Smooth muscle cell (in vitro differentiated cells): ENCODE data around the gene VAMP1. TPM values are rescaled to one million over a fixed set of nuclear protein-coding genes. Genes with fewer than 3 reads are reported as not detected.

Experiments used
- DNase-seq: peaks from one replicate; lab custom pipeline; 2025; ENCODE audit not compliant: unreplicated experiment; lab: John Stamatoyannopoulos, UW
- H2AFZ ChIP-seq: fragments of 200-600 bp; sonication (generic); 2 replicates; pipeline ENCODE4 v1.6.0; 2016; ENCODE audit warnings: antibody characterized with exemption, low read depth, mild to moderate bottlenecking
- H3F3A ChIP-seq: fragments of 200-600 bp; sonication (generic); 2 replicates; pipeline ENCODE4 v1.6.0; 2017; ENCODE audit warnings: antibody characterized with exemption, low read depth
- H3K27ac ChIP-seq: fragments of 200-600 bp; sonication (generic); 2 replicates; pipeline ENCODE4 v1.5.1; 2016; ENCODE audit warnings: low read depth, mild to moderate bottlenecking
- H3K27me3 ChIP-seq: fragments of 200-600 bp; sonication (generic); 2 replicates; pipeline ENCODE4 v1.6.1; 2016; ENCODE audit warnings: low read depth, mild to moderate bottlenecking
- H3K36me3 ChIP-seq: fragments of 200-600 bp; sonication (generic); 2 replicates; pipeline ENCODE4 v1.5.1; 2016; ENCODE audit warnings: low read depth
- H3K4me1 ChIP-seq: fragments of 200-600 bp; sonication (generic); 2 replicates; pipeline ENCODE4 v1.5.1; 2016; ENCODE audit warnings: low read depth
- H3K4me2 ChIP-seq: fragments of 200-600 bp; sonication (generic); 2 replicates; pipeline ENCODE4 v1.6.0; 2016; ENCODE audit warnings: mild to moderate bottlenecking
- H3K4me3 ChIP-seq: fragments of 200-600 bp; sonication (generic); 2 replicates; pipeline ENCODE4 v1.5.1; 2016; ENCODE audit warnings: mild to moderate bottlenecking
- H3K79me2 ChIP-seq: fragments of 200-600 bp; sonication (generic); 2 replicates; pipeline ENCODE4 v1.6.0; 2016; ENCODE audit warnings: low read depth, mild to moderate bottlenecking
- H3K9ac ChIP-seq: fragments of 200-600 bp; sonication (generic); 2 replicates; pipeline ENCODE4 v1.6.0; 2016; ENCODE audit warnings: low read depth
- H3K9me3 ChIP-seq: fragments of 200-600 bp; sonication (generic); replicated peaks from 2 replicates; pipeline ENCODE4 v1.5.1; 2016; ENCODE audit warnings: low read depth
- H4K20me1 ChIP-seq: fragments of 200-600 bp; sonication (generic); 2 replicates; pipeline ENCODE4 v1.6.0; 2016; ENCODE audit warnings: low read depth
- CTCF ChIP-seq: fragments of 200-600 bp; sonication (generic); IDR thresholded peaks from 2 replicates; pipeline ENCODE4 v1.5.1; 2017; ENCODE audit warnings: borderline replicate concordance, mild to moderate bottlenecking, antibody characterized with exemption; ENCODE audit not compliant: insufficient read depth, poor library complexity, severe bottlenecking
- WGBS: methylation state at CpG from one replicate; pipeline ENCODE4 v1.1.7; 2016; ENCODE audit warnings: low lambda C conversion rate; 5-methylcytosine and 5-hydroxymethylcytosine counted together
- polyA plus RNA-seq: library from polyadenylated mRNA; unstranded; fragments of >200 nt; fragmentation: Nextera tagmentation; extraction: Ambion mirVana; gene quantifications from 2 replicates; pipeline ENCODE4 v1.2.1, GENCODE V29; 2016
- total RNA-seq: library from RNA; depleted of rRNA; stranded (reverse); fragments of >200 nt; gene quantifications from 2 replicates; pipeline ENCODE4 v1.2.3, GENCODE V29; 2014

Gene VAMP1
- total and polyA plus RNA-seq, 2 experiments from 2014 or later, result 3.5 to 7.5 TPM

DNA sequence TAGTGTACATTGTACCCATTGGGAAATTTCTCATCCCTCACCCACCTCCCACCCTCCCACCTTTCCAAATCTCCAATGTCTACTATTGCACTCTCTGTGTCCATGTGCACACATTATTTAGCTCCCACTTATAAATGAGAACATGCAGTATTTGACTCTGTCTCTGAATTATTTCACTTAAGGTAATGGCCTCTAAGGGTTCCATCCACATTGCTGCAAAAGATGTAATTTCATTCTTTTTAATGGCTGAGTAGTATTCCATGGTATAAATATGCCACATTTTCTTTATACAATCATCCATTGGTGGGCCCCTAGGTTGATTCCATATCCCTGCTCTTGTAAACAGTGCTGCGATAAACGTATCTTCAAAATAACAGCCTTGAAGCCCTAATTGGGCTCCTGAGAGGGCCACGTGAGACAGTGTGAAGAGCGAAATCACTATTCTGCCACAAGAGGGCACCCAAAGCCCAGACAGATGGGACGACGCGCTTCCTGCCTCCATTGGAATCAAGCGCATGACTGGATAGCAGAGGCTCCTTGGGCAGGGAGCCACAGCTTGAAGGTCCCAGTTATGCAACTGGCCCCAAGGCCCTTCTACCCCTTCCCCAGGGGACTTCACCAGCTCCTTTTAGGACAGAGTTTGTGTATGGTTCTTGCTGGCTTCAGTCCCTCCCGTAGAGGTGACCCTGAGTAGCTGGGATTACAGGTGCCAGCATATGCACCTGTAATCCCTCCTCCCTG, 47.0 kb downstream of the VAMP1 start:
- H3K4me2 ChIP-seq, result no peak overlapping the region
- H2AFZ ChIP-seq, result no peak overlapping the region
- H3K9me3 ChIP-seq, result no peaks in the 10 kb centered on the region
- H3K27ac ChIP-seq, result no peak overlapping the region
- H3K9ac ChIP-seq, result no peak overlapping the region
- no peaks in the 10 kb centered on the region for H4K20me1 ChIP-seq
- H3K4me1 ChIP-seq, result no peaks in the 10 kb centered on the region
- H3K79me2 ChIP-seq, result no peaks in the 10 kb centered on the region
- peak; percentile 82 for TF ChIP-seq CTCF
- H3K27me3 ChIP-seq, result no peaks in the 10 kb centered on the region
- 14% methylated on average over 9 of the region's 9 CpGs for WGBS
- no peak overlapping the region for H3K4me3 ChIP-seq
- no peaks in the 10 kb centered on the region for H3K36me3 ChIP-seq
- no peaks in the 10 kb centered on the region for H3F3A ChIP-seq
- peak; percentile 19 for DNase-seq

GRCh38 chr12:6420364-6420763, 50.1 kb downstream of the VAMP1 start:
- WGBS, result 95% methylated on average over 4 of the region's 4 CpGs
- no peak for TF ChIP-seq CTCF

GRCh38 chr12:6418796-6419195, 51.7 kb downstream of the VAMP1 start:
- Histone ChIP-seq H3K4me2 (no peak overlapping the region), H3K9me3 (no peaks in the 10 kb centered on the region), H4K20me1 (no peaks in the 10 kb centered on the region), H3K4me3 (no peak overlapping the region), H2AFZ (no peak overlapping the region), H3K4me1 (no peaks in the 10 kb centered on the region), H3K27ac (no peak overlapping the region), H3K36me3 (no peaks in the 10 kb centered on the region), H3F3A (no peaks in the 10 kb centered on the region), H3K79me2 (no peaks in the 10 kb centered on the region), H3K27me3 (no peaks in the 10 kb centered on the region), H3K9ac (no peak overlapping the region)
- WGBS, result 84% methylated on average over 6 of the region's 6 CpGs
- TF ChIP-seq CTCF, result no peak
- DNase-seq, result no peak

More at GRCh38 chr12:6420364-6420763, 50.1 kb downstream of the VAMP1 start:
- no peaks in the 10 kb centered on the region for H4K20me1 ChIP-seq
- no peak overlapping the region for H3K4me2 ChIP-seq
- H3K27ac ChIP-seq, result no peak overlapping the region
- H3K36me3 ChIP-seq, result no peaks in the 10 kb centered on the region
- H2AFZ ChIP-seq, result no peak overlapping the region
- no peaks in the 10 kb centered on the region for H3K9me3 ChIP-seq
- H3K27me3 ChIP-seq, result no peaks in the 10 kb centered on the region
- no peak for DNase-seq
- H3F3A ChIP-seq, result no peaks in the 10 kb centered on the region
- no peak overlapping the region for H3K9ac ChIP-seq
- H3K79me2 ChIP-seq, result no peaks in the 10 kb centered on the region
- no peak overlapping the region for H3K4me3 ChIP-seq
- H3K4me1 ChIP-seq, result no peaks in the 10 kb centered on the region

DNA sequence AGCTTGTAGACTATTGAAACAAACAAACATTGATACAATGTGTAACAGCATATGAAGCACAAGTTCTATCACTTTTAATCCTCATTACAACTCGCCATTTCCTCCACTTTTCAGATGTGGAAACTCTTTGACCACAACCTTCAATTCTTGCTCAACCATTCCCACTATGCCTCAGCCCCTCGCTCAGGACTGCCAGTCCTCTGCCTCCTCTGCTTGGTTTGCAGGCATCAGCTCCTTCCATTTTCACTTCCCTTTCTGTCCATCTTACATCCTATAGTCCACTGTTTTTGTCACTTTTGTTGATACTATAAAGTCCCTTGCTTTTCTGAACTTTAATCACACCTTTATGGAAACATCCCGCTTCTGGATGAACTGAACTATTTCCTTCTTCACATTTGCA, 53.9 kb downstream of the VAMP1 start:
- H3K36me3 ChIP-seq, result no peaks in the 10 kb centered on the region
- DNase-seq, result no peak
- H2AFZ ChIP-seq, result no peak overlapping the region
- no peak overlapping the region for H3K27ac ChIP-seq
- no peaks in the 10 kb centered on the region for H3K79me2 ChIP-seq
- no peaks in the 10 kb centered on the region for H3K9me3 ChIP-seq
- no peaks in the 10 kb centered on the region for H3F3A ChIP-seq
- H4K20me1 ChIP-seq, result no peaks in the 10 kb centered on the region
- H3K27me3 ChIP-seq, result no peaks in the 10 kb centered on the region
- 84% methylated on average over 3 of the region's 3 CpGs for WGBS
- no peaks in the 10 kb centered on the region for H3K4me1 ChIP-seq
- H3K9ac ChIP-seq, result no peak overlapping the region
- TF ChIP-seq CTCF, result no peak
- no peak overlapping the region for H3K4me3 ChIP-seq
- H3K4me2 ChIP-seq, result no peak overlapping the region
